HepG2 (cell line): ENCODE measurements around the gene CFAP70. TPM values are rescaled to one million over a fixed set of nuclear protein-coding genes. Genes with fewer than 3 reads are reported as not detected.

Source experiments
- ATAC-seq: fragments of 200-7000 bp; cut with Tn5 transposase; 3 replicates; pipeline ENCODE4 v1.9.1; 2020; ENCODE audit warnings: mild to moderate bottlenecking, moderate library complexity
- BruUV-seq: library from RNA; stranded (reverse); fragments of 400-500 nt; replicated peaks from 2 replicates; lab custom pipeline; 2021; lab: Mats Ljungman, UMichigan
- CTCF ChIA-PET: fragments of 300-600 bp; formaldehyde crosslinking; extraction: SDS; loops from one replicate; lab custom pipeline; 2021; ENCODE audit warnings: low total read pairs, inconsistent platforms, low intra/inter-chr PET ratio; lab: Yijun Ruan, JAX
- POLR2A ChIA-PET: fragments of 350-600 bp; sonication (Branson Sonifier 250); formaldehyde crosslinking; loops from one replicate; lab custom pipeline; 2020; ENCODE audit warnings: antibody characterized with exemption, inconsistent platforms; lab: Yijun Ruan, JAX
- DNase-seq: peaks from one replicate; pipeline ENCODE4 v3.0.0-alpha.2; 2015; ENCODE audit warnings: low spot score
- FAIRE-seq: peaks from 3 replicates; lab custom pipeline; 2011; peaks lifted over from hg19 to GRCh38; lab: Jason Lieb, UNC
- H2AFZ ChIP-seq: one replicate; pipeline ENCODE4 v1.6.1; 2011; ENCODE audit warnings: low read length, inconsistent platforms
- H3K27ac ChIP-seq: fragments of 300-600 bp; 3 replicates; pipeline ENCODE4 v1.8.0; 2011; ENCODE audit warnings: mixed run types, mild to moderate bottlenecking, mixed read lengths, low read length, inconsistent platforms; ENCODE audit not compliant: insufficient read depth; ENCODE audit errors: extremely low read length
- H3K27me3 ChIP-seq, 2 experiments: fragments of 200-600 bp in 1 of 2; 2 replicates in 1 of 2; 3 replicates in 1 of 2; pipeline versions ENCODE4 v1.6.0 to v1.8.0; 2011; ENCODE audit warnings: low read length in 2 of 2, mild to moderate bottlenecking in 2 of 2, moderate library complexity in 2 of 2, inconsistent platforms in 1 of 2; ENCODE audit not compliant: insufficient read depth in 2 of 2, control insufficient read depth in 1 of 2
- H3K36me3 ChIP-seq, 2 experiments: fragments of 200-600 bp in 1 of 2; replicated peaks in 1 of 2; 2 replicates in 1 of 2; 3 replicates in 1 of 2; pipeline versions ENCODE4 v1.5.1 to v1.8.0; 2011; ENCODE audit warnings: low read length in 2 of 2, inconsistent platforms in 1 of 2; ENCODE audit not compliant: insufficient read depth in 2 of 2, control insufficient read depth in 1 of 2
- H3K4me1 ChIP-seq: 2 replicates; pipeline ENCODE4 v1.5.1; 2012; ENCODE audit warnings: low read length, inconsistent platforms; ENCODE audit not compliant: insufficient read depth
- H3K4me2 ChIP-seq: 2 replicates; pipeline ENCODE4 v1.6.0; 2011; ENCODE audit warnings: low read depth, low read length, inconsistent platforms
- H3K4me3 ChIP-seq, 3 experiments: fragments of 200-600 bp in 1 of 3; sonication (generic), shearing (Covaris generic) in 1 of 3; replicated peaks in 1 of 3; 2 replicates each; pipeline ENCODE4 v1.5.1; 2011 to 2016; ENCODE audit warnings: low read length in 3 of 3, inconsistent platforms in 2 of 3, low read depth in 2 of 3, mild to moderate bottlenecking in 2 of 3, control low read depth in 1 of 3, mixed read lengths in 1 of 3; ENCODE audit not compliant: insufficient read depth in 1 of 3
- H3K79me2 ChIP-seq: one replicate; pipeline ENCODE4 v1.6.1; 2011; ENCODE audit warnings: low read length, inconsistent platforms; ENCODE audit not compliant: insufficient read depth
- H3K9ac ChIP-seq: 2 replicates; pipeline ENCODE4 v1.6.0; 2011; ENCODE audit warnings: mild to moderate bottlenecking, low read depth, low read length, inconsistent platforms; ENCODE audit not compliant: insufficient read depth
- H3K9me3 ChIP-seq: 2 replicates; pipeline ENCODE4 v1.5.1; 2012; ENCODE audit warnings: mild to moderate bottlenecking, low read length
- H4K20me1 ChIP-seq: 2 replicates; pipeline ENCODE4 v1.6.0; 2011; ENCODE audit warnings: inconsistent platforms, mild to moderate bottlenecking, low read length, moderate library complexity; ENCODE audit not compliant: insufficient read depth
- ATRX ChIP-seq: sonication (generic); formaldehyde crosslinking; IDR thresholded peaks from 2 replicates; pipeline ENCODE4 v1.4.0; 2020; ENCODE audit warnings: missing genetic modification reagents, borderline replicate concordance
- KDM4B ChIP-seq: sonication (generic); formaldehyde crosslinking; IDR thresholded peaks from 2 replicates; pipeline ENCODE4 v1.4.0; 2020; ENCODE audit warnings: missing genetic modification reagents
- PRPF4 ChIP-seq: fragments of 200-400 bp; formaldehyde crosslinking; IDR thresholded peaks from 2 replicates; pipeline ENCODE4 v1.6.1; 2016; ENCODE audit warnings: low read length, low read depth; ENCODE audit not compliant: poor library complexity, severe bottlenecking
- TMF1 ChIP-seq: sonication (generic); formaldehyde crosslinking; IDR thresholded peaks from 2 replicates; pipeline ENCODE4 v1.8.1; 2022; ENCODE audit warnings: low read depth, missing genetic modification reagents
- ZHX2 ChIP-seq, 2 experiments: sonication (generic) in 1 of 2; formaldehyde crosslinking in 1 of 2; IDR thresholded peaks; 2 replicates each; pipeline versions ENCODE4 v1.6.1 to v1.9.0; 2014 to 2022; ENCODE audit warnings: antibody characterized with exemption in 1 of 2, borderline replicate concordance in 1 of 2, inconsistent platforms in 1 of 2, low read depth in 1 of 2, missing genetic modification reagents in 1 of 2
- ZMYM4 ChIP-seq: sonication (generic); formaldehyde crosslinking; IDR thresholded peaks from 2 replicates; pipeline ENCODE4 v1.8.1; 2023; ENCODE audit warnings: mild to moderate bottlenecking, missing genetic modification reagents
- ZNF292 ChIP-seq: sonication (generic); formaldehyde crosslinking; IDR thresholded peaks from 2 replicates; pipeline ENCODE4 v1.8.1; 2022; ENCODE audit warnings: mild to moderate bottlenecking, low read depth, missing genetic modification reagents, borderline replicate concordance
- ZNF614 ChIP-seq: IDR thresholded peaks from 2 replicates; pipeline ENCODE4 v1.6.1; 2018; ENCODE audit warnings: missing biosample characterization, missing genetic modification reagents, inconsistent platforms, borderline replicate concordance
- ZNF878 ChIP-seq: sonication (generic); formaldehyde crosslinking; IDR thresholded peaks from 2 replicates; pipeline ENCODE4 v1.8.1; 2023; ENCODE audit warnings: mild to moderate bottlenecking, missing genetic modification reagents, moderate library complexity
- WGBS: methylation state at CpG from one replicate; pipeline ENCODE4 v1.1.6; 2017; ENCODE audit warnings: low lambda C conversion rate; 5-methylcytosine and 5-hydroxymethylcytosine counted together
- in situ Hi-C: cut with HindIII; loops from 2 replicates; pipeline ENCODE4 v1.10.0; 2017; ENCODE audit warnings: low pct_unique_long_range_greater_than_20kb; ENCODE audit not compliant: extremely low pct_ligation_motif_present
- intact Hi-C: fragments of 100-400 bp; cut with micrococcal nuclease; formaldehyde crosslinking; loops from one replicate; pipeline ENCODE4 v1.10.0; 2022; ENCODE audit not compliant: unreplicated experiment
- polyA plus RNA-seq, 8 experiments: library from polyadenylated mRNA; depleted of rRNA in 3 of 8; stranded (reverse) in 7 of 8; unstranded in 1 of 8; fragments of >200 nt; fragmentation: Illumina TruSeq in 4 of 8; extraction: Trizol in 4 of 8; gene quantifications; 2 replicates each; pipeline versions ENCODE4 v1.2.1 to v1.2.3, GENCODE V29; 2011 to 2016; ENCODE audit warnings: low read depth in 4 of 8, missing spikeins in 1 of 8, mixed read lengths in 1 of 8; ENCODE audit not compliant: insufficient read depth in 1 of 8
- total RNA-seq, 5 experiments: library from RNA; depleted of rRNA; stranded (reverse); fragments of >200 nt; fragmentation: Illumina TruSeq; extraction: Trizol; gene quantifications; 2 replicates each; pipeline ENCODE4 v1.2.3, GENCODE V29; 2016; ENCODE audit warnings: low read depth in 1 of 5
- TF ChIP-seq, protein P1 (sequence below): sonication (generic); formaldehyde crosslinking; IDR thresholded peaks from 2 replicates; pipeline ENCODE4 v1.8.0; 2022; ENCODE audit warnings: mild to moderate bottlenecking, missing genetic modification reagents; ENCODE audit not compliant: insufficient replicate concordance

Gene CFAP70
- total and polyA plus RNA-seq, 2 of the 13 experiments (the other 11 are each of a cell fraction or from before 2014, with no cell fraction given) = 0.27 to 0.38 TPM

DNA sequence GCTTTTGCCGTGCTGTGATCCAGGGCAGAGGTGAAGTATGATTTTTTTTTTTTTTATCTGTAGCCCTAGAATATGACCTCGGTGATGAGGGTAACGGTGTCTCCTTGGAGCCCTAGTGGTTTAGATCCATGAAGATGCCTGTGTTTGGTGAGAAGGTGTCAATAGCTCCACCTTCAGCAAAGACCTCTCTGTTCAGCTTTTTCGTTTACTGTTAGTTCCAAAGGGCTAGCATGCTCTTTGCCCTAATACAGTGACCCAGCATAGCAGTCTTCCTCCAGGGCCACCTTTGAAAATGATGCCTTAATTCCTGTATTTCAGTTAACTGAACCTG, 105.5 kb downstream of the CFAP70 start (continued):
- TF ChIP-seq ZNF878 (CRISPR knock-in tag) (0 out of 2 replicates have a peak, but pooled peaks have one; percentile 7), ZNF614 (CRISPR knock-in tag) (no peak), ATRX (CRISPR knock-in tag) (no peak), PRPF4 (no peak)

GRCh38 chr10:73252445-73253224, 106.0 kb downstream of the CFAP70 start, which contains the start of gene MRPS16:
Gene MRPS16 (minus strand): TSS chr10:73252644. CDS start chr10:73252482, 162 bp downstream.
- H3K79me2 ChIP-seq = peaks cover 35% of the 10 kb centered on the region
- peak within 1 kb of the TSS; percentile 95 for H3K4me2 ChIP-seq
- FAIRE-seq = peak; percentile 99
- peak within 1 kb of the TSS; percentile 99 for H3K9ac ChIP-seq
- peak; percentile 95 for DNase-seq
- peak within 1 kb of the TSS; percentile 42 for H2AFZ ChIP-seq
- BruUV-seq = TSS peak; percentile 84
- H3K27ac ChIP-seq = peak within 1 kb of the TSS; percentile 88
- H3K27me3 ChIP-seq = no peaks in the 10 kb centered on the region; a peak in 1 of 5 replicates
- in situ Hi-C loops (loop anchor here (10.0 to 25.0 kb wide), 2 partner anchors 242 to 385 kb away; partner anchors contain the start of genes MYOZ1 and PPP3CB), intact Hi-C loops (no loop called here)
- ATAC-seq = peak; percentile 87
- 0% methylated on average over 19 of the region's 51 CpGs for WGBS
- peaks cover 0 to 8% of the 10 kb centered on the region in 2 experiments; a peak in 2 of 5 replicates for H3K36me3 ChIP-seq
- no peaks in the 10 kb centered on the region for H4K20me1 ChIP-seq
- peak within 1 kb of the TSS; percentile 78 to 92 (median 84) for H3K4me3 ChIP-seq
- H3K4me1 ChIP-seq = peaks cover 33% of the 10 kb centered on the region
- ChIA-PET CTCF (no interaction called here), POLR2A (interaction anchor here (0.7 to 2.9 kb wide), 8 partner anchors 10 to 478 kb away, joined by 3 to 21 read pairs (median 4); partner anchors contain the start of genes ANXA7, CFAP70 and PPP3CB)
- H3K9me3 ChIP-seq = no peaks in the 10 kb centered on the region
- TF ChIP-seq ZMYM4 (peak; percentile 91), ZHX2 (IDR thresholded peaks at IDR 0.05; ENCODE audit: low read depth) (peak; percentile 64; the same call in 1 of the 2 replicates), ZHX2 (CRISPR knock-in tag; IDR thresholded peaks at IDR 0.05; ENCODE audit: borderline replicate concordance) (no peak), KDM4B (CRISPR knock-in tag) (no peak), TMF1 (CRISPR knock-in tag) (no peak), ZNF292 (CRISPR knock-in tag) (peak; percentile 73; the same call in 1 of the 2 replicates)
- TF ChIP-seq, protein P1, sequence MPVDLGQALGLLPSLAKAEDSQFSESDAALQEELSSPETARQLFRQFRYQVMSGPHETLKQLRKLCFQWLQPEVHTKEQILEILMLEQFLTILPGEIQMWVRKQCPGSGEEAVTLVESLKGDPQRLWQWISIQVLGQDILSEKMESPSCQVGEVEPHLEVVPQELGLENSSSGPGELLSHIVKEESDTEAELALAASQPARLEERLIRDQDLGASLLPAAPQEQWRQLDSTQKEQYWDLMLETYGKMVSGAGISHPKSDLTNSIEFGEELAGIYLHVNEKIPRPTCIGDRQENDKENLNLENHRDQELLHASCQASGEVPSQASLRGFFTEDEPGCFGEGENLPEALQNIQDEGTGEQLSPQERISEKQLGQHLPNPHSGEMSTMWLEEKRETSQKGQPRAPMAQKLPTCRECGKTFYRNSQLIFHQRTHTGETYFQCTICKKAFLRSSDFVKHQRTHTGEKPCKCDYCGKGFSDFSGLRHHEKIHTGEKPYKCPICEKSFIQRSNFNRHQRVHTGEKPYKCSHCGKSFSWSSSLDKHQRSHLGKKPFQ (CRISPR knock-in tag) = no peak
